IgD-negative memory B cell (primary cell): Measurements from ENCODE around the gene NDST3. TPM values are rescaled to one million over a fixed set of nuclear protein-coding genes. Genes with fewer than 3 reads are reported as not detected.
A peak's percentile ranks its signal among the peaks of the same experiment; 100 is the strongest.
"Not testable (repeated sequence)": the region's sequence is repeated elsewhere in the genome, so short reads cannot be mapped to it uniquely, and the experiment has no call there.

Source experiments
- H3K27ac Mint-ChIP-seq, 3 donors: one replicate each; pipeline ENCODE4 v1.8.0; 2020 to 2022; ENCODE audit warnings: mild to moderate bottlenecking in 3 of 3, mixed read lengths in 3 of 3, moderate library complexity in 1 of 3
- H3K27me3 Mint-ChIP-seq: one replicate; pipeline ENCODE4 v1.8.0; 2021; ENCODE audit warnings: mixed read lengths
- H3K36me3 Mint-ChIP-seq: one replicate; pipeline ENCODE4 v1.8.0; 2020; ENCODE audit warnings: mild to moderate bottlenecking, mixed read lengths
- H3K4me1 Mint-ChIP-seq, 3 donors: one replicate each; pipeline ENCODE4 v1.8.0; 2020 to 2022; ENCODE audit warnings: mixed read lengths in 3 of 3, mild to moderate bottlenecking in 1 of 3
- H3K4me3 Mint-ChIP-seq, 4 donors: one replicate each; pipeline ENCODE4 v1.8.0; 2020 to 2022; ENCODE audit warnings: mild to moderate bottlenecking in 4 of 4, mixed read lengths in 4 of 4, moderate library complexity in 3 of 4
- H3K9me3 Mint-ChIP-seq, 3 donors: one replicate each; pipeline ENCODE4 v1.8.0; 2020 to 2021; ENCODE audit warnings: mixed read lengths in 3 of 3, mild to moderate bottlenecking in 1 of 3
- polyA plus RNA-seq: library from polyadenylated mRNA; unstranded; fragments of 300-500 nt; fragmentation: Illumina TruSeq; gene quantifications from one replicate; pipeline ENCODE4 v1.2.3, GENCODE V29; 2021

The NDST3 gene
- polyA plus RNA-seq, 1 donor from 2014 or later = not detected

GRCh38 chr4:118281611-118282442 lies 247.5 kb downstream of the NDST3 start:
- no peaks in the 10 kb centered on the region for H3K36me3 Mint-ChIP-seq
- no peaks in the 10 kb centered on the region for H3K27me3 Mint-ChIP-seq
- H3K4me3 Mint-ChIP-seq = peak overlapping the region in 2 of 4 donors; percentile 38 to 47
- peaks cover 33 to 52% (median 36%) of the 10 kb centered on the region in 3 donors for H3K4me1 Mint-ChIP-seq
- H3K27ac Mint-ChIP-seq = peak overlapping the region in 2 of 3 donors; percentile 19 to 61
- H3K9me3 Mint-ChIP-seq = no peaks in the 10 kb centered on the region

- peaks cover 29 to 47% (median 36%) of the 10 kb centered on the region in 3 donors for H3K4me1 Mint-ChIP-seq
- no peaks in the 10 kb centered on the region for H3K9me3 Mint-ChIP-seq
- peak overlapping the region in 1 of 4 donors; percentile 14 for H3K4me3 Mint-ChIP-seq
- H3K27me3 Mint-ChIP-seq = no peaks in the 10 kb centered on the region
- H3K27ac Mint-ChIP-seq = peak overlapping the region in 2 of 3 donors; percentile 8 to 55
- H3K36me3 Mint-ChIP-seq = no peaks in the 10 kb centered on the region
These were observed 248.4 kb downstream of the NDST3 start for GRCh38 chr4:118282692-118283091.

GRCh38 chr4:118284169-118284568 lies 249.9 kb downstream of the NDST3 start:
- H3K4me1 Mint-ChIP-seq = peaks cover 24 to 44% (median 29%) of the 10 kb centered on the region in 3 donors
- peak overlapping the region in 2 of 4 donors; percentile 42 to 55 for H3K4me3 Mint-ChIP-seq
- H3K36me3 Mint-ChIP-seq = no peaks in the 10 kb centered on the region
- H3K27me3 Mint-ChIP-seq = no peaks in the 10 kb centered on the region
- H3K9me3 Mint-ChIP-seq = no peaks in the 10 kb centered on the region
- peak overlapping the region in 2 of 3 donors; percentile 12 to 71 for H3K27ac Mint-ChIP-seq

- H3K27ac Mint-ChIP-seq = no peak overlapping the region
- no peak overlapping the region for H3K4me3 Mint-ChIP-seq
- peaks cover 4% of the 10 kb centered on the region for H3K36me3 Mint-ChIP-seq
- peaks cover 17 to 31% (median 17%) of the 10 kb centered on the region in 3 donors for H3K4me1 Mint-ChIP-seq
- H3K27me3 Mint-ChIP-seq = no peaks in the 10 kb centered on the region
- no peaks in the 10 kb centered on the region for H3K9me3 Mint-ChIP-seq
These were observed 251.6 kb downstream of the NDST3 start for GRCh38 chr4:118285931-118286330.

GRCh38 chr4:118286685-118287084 lies 252.4 kb downstream of the NDST3 start:
- Mint-ChIP-seq H3K9me3 (no peaks in the 10 kb centered on the region), H3K4me3 (no peak overlapping the region), H3K27me3 (no peaks in the 10 kb centered on the region), H3K27ac (no peak overlapping the region), H3K36me3 (peaks cover 4% of the 10 kb centered on the region), H3K4me1 (peaks cover 13 to 24% (median 14%) of the 10 kb centered on the region in 3 donors)

- H3K9me3 Mint-ChIP-seq = no peaks in the 10 kb centered on the region
- H3K4me3 Mint-ChIP-seq = no peak overlapping the region
- peaks cover 4% of the 10 kb centered on the region for H3K36me3 Mint-ChIP-seq
- peaks cover 12 to 14% (median 13%) of the 10 kb centered on the region in 3 donors for H3K4me1 Mint-ChIP-seq
- no peak overlapping the region for H3K27ac Mint-ChIP-seq
- H3K27me3 Mint-ChIP-seq = no peaks in the 10 kb centered on the region
These were observed 253.6 kb downstream of the NDST3 start for GRCh38 chr4:118287711-118288451.

- H3K4me1 Mint-ChIP-seq = no peaks in the 10 kb centered on the region
- H3K27me3 Mint-ChIP-seq = no peaks in the 10 kb centered on the region
- peaks cover 8% of the 10 kb centered on the region for H3K36me3 Mint-ChIP-seq
- H3K4me3 Mint-ChIP-seq = no peak overlapping the region
- no peak overlapping the region for H3K27ac Mint-ChIP-seq
- H3K9me3 Mint-ChIP-seq = no peaks in the 10 kb centered on the region
These were observed 255.5 kb downstream of the NDST3 start for GRCh38 chr4:118289794-118290193.

GRCh38 chr4:118290951-118291350 lies 256.7 kb downstream of the NDST3 start:
- Mint-ChIP-seq H3K9me3 (no peaks in the 10 kb centered on the region), H3K4me3 (no peak overlapping the region), H3K4me1 (no peaks in the 10 kb centered on the region), H3K27me3 (no peaks in the 10 kb centered on the region), H3K27ac (no peak overlapping the region), H3K36me3 (peaks cover 8% of the 10 kb centered on the region)

- no peaks in the 10 kb centered on the region for H3K4me1 Mint-ChIP-seq
- H3K4me3 Mint-ChIP-seq = no peak overlapping the region
- H3K9me3 Mint-ChIP-seq = no peaks in the 10 kb centered on the region
- peaks cover 4% of the 10 kb centered on the region for H3K36me3 Mint-ChIP-seq
- no peak overlapping the region for H3K27ac Mint-ChIP-seq
- H3K27me3 Mint-ChIP-seq = no peaks in the 10 kb centered on the region
These were observed 262.4 kb downstream of the NDST3 start for GRCh38 chr4:118296729-118297128.

GRCh38 chr4:118299619-118300018 lies 265.3 kb downstream of the NDST3 start:
- not testable (repeated sequence) for H3K4me1 Mint-ChIP-seq, H3K27ac Mint-ChIP-seq, H3K27me3 Mint-ChIP-seq, H3K36me3 Mint-ChIP-seq, H3K9me3 Mint-ChIP-seq, H3K4me3 Mint-ChIP-seq

GRCh38 chr4:118307643-118308042 lies 273.4 kb downstream of the NDST3 start:
- Mint-ChIP-seq H3K4me3 (no peak overlapping the region), H3K27ac (no peak overlapping the region), H3K27me3 (peaks cover 4% of the 10 kb centered on the region), H3K4me1 (no peaks in the 10 kb centered on the region), H3K9me3 (no peaks in the 10 kb centered on the region), H3K36me3 (no peaks in the 10 kb centered on the region)
